Effector memory CD4-positive, alpha-beta T cell (primary cell): ENCODE data around the gene COL4A5.
"Not testable (repeated sequence)": the region's sequence is repeated elsewhere in the genome, so short reads cannot be mapped to it uniquely, and the experiment has no call there.

Source experiments
- DNase-seq, 3 donors: peaks; one replicate each; pipeline ENCODE4 v3.0.0-alpha.2; 2020
- H3K27ac ChIP-seq: 2 replicates; pipeline ENCODE4 v1.7.0; 2013; ENCODE audit warnings: mild to moderate bottlenecking, low read length, moderate library complexity; ENCODE audit not compliant: insufficient read depth, poor library complexity, severe bottlenecking
- H3K27me3 ChIP-seq: replicated peaks from 2 replicates; pipeline ENCODE4 v1.7.0; 2013; ENCODE audit warnings: mild to moderate bottlenecking, low read length; ENCODE audit not compliant: insufficient read depth, control insufficient read depth, poor library complexity, severe bottlenecking
- H3K36me3 ChIP-seq: 2 replicates; pipeline ENCODE4 v1.7.0; 2013; ENCODE audit warnings: mild to moderate bottlenecking, low read length, moderate library complexity; ENCODE audit not compliant: control insufficient read depth, insufficient read depth
- H3K4me1 ChIP-seq: 2 replicates; pipeline ENCODE4 v1.7.0; 2013; ENCODE audit warnings: low read length, mild to moderate bottlenecking; ENCODE audit not compliant: control insufficient read depth, insufficient read depth, poor library complexity, severe bottlenecking
- H3K4me3 ChIP-seq: 2 replicates; pipeline ENCODE4 v1.7.0; 2013; ENCODE audit warnings: low read length, low read depth, mild to moderate bottlenecking; ENCODE audit not compliant: insufficient read depth, poor library complexity, severe bottlenecking
- H3K9me3 ChIP-seq: 2 replicates; pipeline ENCODE4 v1.7.0; 2013; ENCODE audit warnings: mild to moderate bottlenecking, low read length, moderate library complexity; ENCODE audit not compliant: control insufficient read depth

Gene COL4A5

DNA sequence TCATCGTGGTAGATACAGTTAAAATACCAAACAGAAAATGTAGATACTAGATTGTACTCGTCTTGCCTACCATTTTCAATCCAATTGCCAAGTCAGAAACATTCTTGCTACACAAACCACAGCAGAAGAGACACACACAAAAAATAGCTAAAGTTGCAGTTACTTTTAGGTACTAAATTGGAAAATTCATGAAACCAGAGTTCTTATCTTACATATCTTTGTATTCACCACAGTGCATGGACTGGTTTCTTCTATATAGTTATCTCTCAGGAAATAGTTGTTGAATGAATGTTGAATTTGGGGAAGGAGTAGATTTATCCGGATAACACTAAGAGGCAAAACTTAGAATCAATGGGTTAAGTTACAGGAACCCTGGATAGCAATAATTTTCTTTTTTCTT lies 14.2 kb downstream of the COL4A5 start:
- no peak for DNase-seq
- H3K27me3 ChIP-seq, result no peaks in the 10 kb centered on the region
- H3K9me3 ChIP-seq, result no peaks in the 10 kb centered on the region
- H3K4me3 ChIP-seq, result no peak overlapping the region
- H3K36me3 ChIP-seq, result no peaks in the 10 kb centered on the region
- no peaks in the 10 kb centered on the region for H3K4me1 ChIP-seq
- H3K27ac ChIP-seq, result no peak overlapping the region

DNA sequence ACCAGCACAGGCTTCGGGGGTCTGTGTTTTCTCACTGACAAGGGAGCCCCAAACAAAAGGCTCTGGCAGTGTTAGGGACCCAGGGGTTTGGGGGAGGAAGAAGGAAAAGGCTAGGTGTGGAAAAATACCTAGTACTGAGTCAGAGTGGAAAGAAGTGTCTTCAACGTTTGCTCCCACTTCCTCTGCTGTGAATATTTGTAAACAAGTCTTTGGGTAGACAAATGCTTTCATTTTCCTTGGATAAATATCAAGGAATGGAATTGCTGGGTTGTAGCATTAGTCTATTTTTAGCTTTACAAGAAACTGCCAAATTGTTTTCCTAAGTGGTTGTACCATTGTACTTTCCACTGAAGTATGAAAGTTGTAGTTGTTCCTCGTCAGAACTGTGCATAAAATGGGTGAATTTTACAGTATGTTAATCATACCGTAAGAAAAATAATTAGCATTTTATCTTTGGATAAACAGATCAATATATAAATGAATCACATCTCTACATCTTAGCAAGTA lies 17.4 kb downstream of the COL4A5 start:
- Histone ChIP-seq H3K27me3 (no peaks in the 10 kb centered on the region), H3K27ac (no peak overlapping the region), H3K36me3 (no peaks in the 10 kb centered on the region), H3K4me1 (no peaks in the 10 kb centered on the region), H3K9me3 (no peaks in the 10 kb centered on the region), H3K4me3 (no peak overlapping the region)
- no peak for DNase-seq

DNA sequence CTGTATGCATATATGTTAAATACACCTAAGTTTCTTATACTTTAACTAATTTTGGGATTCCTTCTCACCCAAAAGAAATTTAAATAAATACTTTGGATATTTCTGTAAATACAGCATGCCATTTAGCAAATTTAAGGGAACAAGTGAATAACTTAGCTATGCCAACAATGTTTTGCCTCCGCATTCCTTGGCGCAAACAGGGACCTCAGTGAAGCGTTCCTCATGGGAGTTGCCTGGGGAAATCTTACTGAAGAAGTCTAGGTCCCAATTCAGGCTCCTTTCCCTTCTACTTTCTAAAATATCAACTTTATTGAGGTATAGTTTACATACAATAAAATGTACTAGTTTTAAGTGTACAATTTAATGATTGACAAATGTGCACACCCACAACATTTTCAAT lies 25.0 kb downstream of the COL4A5 start:
- H3K36me3 ChIP-seq, result no peaks in the 10 kb centered on the region
- no peak overlapping the region for H3K27ac ChIP-seq
- DNase-seq, result no peak
- H3K9me3 ChIP-seq, result no peaks in the 10 kb centered on the region
- H3K27me3 ChIP-seq, result no peaks in the 10 kb centered on the region
- no peak overlapping the region for H3K4me3 ChIP-seq
- H3K4me1 ChIP-seq, result no peaks in the 10 kb centered on the region

DNA sequence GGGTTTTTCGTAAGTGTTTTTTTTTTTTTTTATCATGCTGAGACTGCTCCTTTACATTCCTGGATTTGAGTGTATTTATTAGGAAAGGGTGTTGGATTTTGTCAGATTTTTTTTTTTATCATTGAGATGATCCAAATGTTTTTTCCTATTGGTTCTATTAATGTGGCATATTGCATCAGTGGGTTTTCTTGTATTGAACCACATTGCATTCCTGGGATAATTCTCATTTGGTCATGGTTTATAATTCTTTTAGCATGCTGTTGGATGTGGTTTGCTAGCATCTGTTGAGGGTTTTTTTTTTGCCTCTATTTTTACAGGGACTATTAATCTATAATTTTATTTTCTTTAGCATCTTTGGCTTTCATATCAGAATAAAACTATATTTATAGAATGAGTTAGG lies 28.8 kb downstream of the COL4A5 start:
- Histone ChIP-seq H3K9me3 (no peaks in the 10 kb centered on the region), H3K4me3 (no peak overlapping the region), H3K4me1 (no peaks in the 10 kb centered on the region), H3K27ac (no peak overlapping the region), H3K27me3 (no peaks in the 10 kb centered on the region), H3K36me3 (no peaks in the 10 kb centered on the region)
- no peak for DNase-seq

DNA sequence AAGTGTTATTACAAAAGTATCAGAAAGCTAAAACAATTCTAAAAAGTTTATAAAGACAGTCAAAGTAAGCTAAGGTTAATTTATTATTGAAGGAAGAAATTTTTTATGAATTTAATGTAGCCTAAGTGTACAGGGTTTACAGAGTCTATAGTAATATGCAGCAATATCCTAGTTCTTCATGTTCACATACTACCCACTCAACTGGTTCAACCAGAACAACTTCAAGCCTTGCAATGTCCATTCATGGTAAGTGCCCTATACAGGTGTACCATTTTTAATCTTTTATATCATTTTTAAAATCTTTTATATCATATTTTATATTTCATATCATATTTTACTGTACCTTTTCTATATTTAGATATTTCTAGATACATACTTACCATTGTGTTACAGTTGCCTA lies 34.3 kb downstream of the COL4A5 start:
- Histone ChIP-seq H3K36me3 (no peaks in the 10 kb centered on the region), H3K4me3 (no peak overlapping the region), H3K27ac (no peak overlapping the region), H3K27me3 (no peaks in the 10 kb centered on the region), H3K4me1 (no peaks in the 10 kb centered on the region), H3K9me3 (no peaks in the 10 kb centered on the region)
- no peak for DNase-seq

DNA sequence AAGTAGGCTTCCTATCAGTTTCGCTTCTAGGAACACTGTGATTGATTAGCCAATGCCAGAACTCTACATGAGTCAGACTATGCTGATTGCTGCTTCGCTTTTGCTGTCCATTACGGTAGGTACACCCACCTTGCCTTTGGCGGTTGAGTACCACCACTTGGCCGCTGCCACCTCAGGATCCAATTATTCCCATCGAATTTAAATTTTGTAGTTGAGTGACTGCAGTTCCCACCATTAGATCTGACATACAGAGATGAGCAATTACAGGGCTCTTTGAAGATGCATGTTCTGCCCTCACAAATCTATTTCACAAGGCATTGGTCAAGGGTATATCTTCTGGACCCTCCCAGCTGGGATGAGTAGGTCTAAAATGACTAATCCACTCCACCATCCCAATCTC lies 41.9 kb downstream of the COL4A5 start:
- H3K27ac ChIP-seq, H3K27me3 ChIP-seq, H3K36me3 ChIP-seq, H3K4me3 ChIP-seq, H3K4me1 ChIP-seq, DNase-seq, H3K9me3 ChIP-seq: not testable (repeated sequence)

DNA sequence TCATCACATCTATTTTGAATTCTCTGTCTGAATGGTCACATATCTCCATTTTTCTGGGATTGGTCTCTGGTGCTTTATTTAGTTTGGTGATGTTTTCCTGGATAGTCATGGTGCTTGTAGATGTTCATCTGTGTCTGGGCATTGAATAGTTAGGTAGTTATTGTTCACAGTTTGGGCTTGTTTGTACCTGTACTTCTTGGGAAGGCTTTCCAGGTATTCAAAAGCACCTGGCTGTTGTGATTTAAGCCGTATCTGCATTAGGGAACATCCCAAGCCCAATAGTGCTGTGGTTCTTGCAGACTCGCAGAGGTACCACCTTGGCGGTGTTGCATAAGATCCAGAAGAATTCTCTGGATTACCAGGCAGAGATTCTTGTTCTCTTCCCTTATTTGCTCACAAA lies 44.6 kb downstream of the COL4A5 start:
- H3K36me3 ChIP-seq, result no peaks in the 10 kb centered on the region
- H3K4me3 ChIP-seq, result no peak overlapping the region
- H3K9me3 ChIP-seq, result no peaks in the 10 kb centered on the region
- H3K4me1 ChIP-seq, result no peaks in the 10 kb centered on the region
- no peak for DNase-seq
- no peak overlapping the region for H3K27ac ChIP-seq
- no peaks in the 10 kb centered on the region for H3K27me3 ChIP-seq

DNA sequence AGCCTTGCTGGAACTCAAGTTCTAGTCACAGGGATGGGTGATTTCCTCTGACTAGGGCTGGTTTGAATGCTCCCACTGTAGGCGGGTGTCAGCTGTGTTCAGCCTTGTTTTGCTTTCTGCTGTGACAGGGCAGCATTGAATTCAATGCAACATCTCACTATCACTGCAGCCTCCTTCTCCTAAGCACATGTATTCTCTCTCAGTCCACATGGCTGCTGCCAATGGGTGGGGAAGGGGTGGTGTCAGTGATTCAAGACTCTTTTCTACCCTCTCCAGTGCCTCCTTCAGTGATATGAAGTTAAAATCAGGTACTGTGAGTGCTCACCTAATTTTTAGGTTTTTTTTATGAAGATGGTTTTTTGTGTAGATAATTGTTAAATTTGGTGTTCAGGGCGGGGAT lies 46.3 kb downstream of the COL4A5 start:
- no peak overlapping the region for H3K27ac ChIP-seq
- no peaks in the 10 kb centered on the region for H3K27me3 ChIP-seq
- H3K9me3 ChIP-seq, result no peaks in the 10 kb centered on the region
- no peaks in the 10 kb centered on the region for H3K36me3 ChIP-seq
- no peak overlapping the region for H3K4me3 ChIP-seq
- H3K4me1 ChIP-seq, result no peaks in the 10 kb centered on the region
- no peak for DNase-seq

DNA sequence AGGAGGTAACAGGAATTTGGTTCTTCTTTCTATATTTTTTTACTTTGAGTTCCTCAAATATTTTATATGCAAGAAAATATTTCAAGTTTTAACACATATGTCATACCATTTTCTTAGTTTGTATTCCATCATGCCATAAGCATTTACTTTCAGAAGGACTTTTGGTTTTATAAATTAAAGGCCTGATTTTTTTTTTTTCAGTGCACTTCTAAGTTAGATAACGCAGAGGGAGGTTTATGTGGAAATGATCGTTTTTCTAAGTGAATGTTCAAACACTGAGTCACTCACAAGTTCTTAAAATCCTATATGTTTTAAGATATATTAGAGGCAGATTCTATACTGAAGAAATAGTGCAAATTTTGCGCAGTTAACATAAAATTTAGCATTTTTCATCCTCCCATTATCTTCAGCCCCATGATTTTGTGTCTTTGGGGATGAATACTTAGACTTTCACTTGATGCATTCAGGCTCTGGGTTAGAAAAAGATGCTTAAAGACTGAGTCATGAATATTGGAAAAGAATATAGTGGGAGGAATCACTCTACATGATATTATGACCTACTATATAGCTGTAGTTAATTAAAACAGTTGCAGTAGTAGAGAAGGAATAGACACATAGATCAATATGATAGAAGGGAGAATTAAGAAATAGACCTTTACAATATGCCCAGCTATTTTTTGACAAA lies 54.9 kb downstream of the COL4A5 start:
- no peaks in the 10 kb centered on the region for H3K9me3 ChIP-seq
- H3K36me3 ChIP-seq, result no peaks in the 10 kb centered on the region
- no peaks in the 10 kb centered on the region for H3K27me3 ChIP-seq
- DNase-seq, result no peak
- H3K27ac ChIP-seq, result no peak overlapping the region
- no peak overlapping the region for H3K4me3 ChIP-seq
- no peaks in the 10 kb centered on the region for H3K4me1 ChIP-seq

DNA sequence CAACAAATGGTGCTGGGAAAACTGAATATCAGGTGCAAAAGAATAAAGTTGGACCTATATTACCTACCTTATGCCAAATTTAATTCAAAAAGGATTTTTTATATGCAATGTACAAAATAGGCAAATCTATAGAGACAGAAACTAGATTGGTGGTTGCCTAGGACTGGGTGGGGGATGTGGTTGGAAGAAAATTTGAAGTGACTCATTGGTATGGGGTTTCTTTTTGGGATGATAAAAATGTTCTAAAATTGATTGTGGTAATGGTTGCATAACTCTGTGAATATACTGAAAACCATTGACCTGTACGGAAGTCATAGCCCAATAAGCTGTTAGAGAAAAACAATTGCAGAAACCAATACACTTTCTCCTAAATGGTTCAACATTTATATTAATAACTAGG lies 72.1 kb downstream of the COL4A5 start:
- no peaks in the 10 kb centered on the region for H3K27me3 ChIP-seq
- H3K9me3 ChIP-seq, result no peaks in the 10 kb centered on the region
- no peak overlapping the region for H3K4me3 ChIP-seq
- no peaks in the 10 kb centered on the region for H3K36me3 ChIP-seq
- H3K4me1 ChIP-seq, result no peaks in the 10 kb centered on the region
- DNase-seq, result no peak
- no peak overlapping the region for H3K27ac ChIP-seq
